Parathyroid adenoma (tissue), 2 donors: ENCODE data around the gene CEP104.

Source experiments
- H2AFZ ChIP-seq: fragments of 300-600 bp; sonication (generic); one replicate; pipeline ENCODE4 v1.7.0; 2017; ENCODE audit warnings: antibody characterized with exemption, mild to moderate bottlenecking
- H3K27ac ChIP-seq: fragments of 300-600 bp; sonication (generic); one replicate; pipeline ENCODE4 v1.7.0; 2017
- H3K27me3 ChIP-seq: fragments of 300-600 bp; sonication (generic); one replicate; pipeline ENCODE4 v1.7.0; 2017; ENCODE audit warnings: low read length; ENCODE audit not compliant: control insufficient read depth, insufficient read depth
- H3K36me3 ChIP-seq: fragments of 300-600 bp; sonication (generic); one replicate; pipeline ENCODE4 v1.7.0; 2017; ENCODE audit warnings: low read length; ENCODE audit not compliant: control insufficient read depth, insufficient read depth
- H3K4me1 ChIP-seq: fragments of 300-600 bp; sonication (generic); one replicate; pipeline ENCODE4 v1.7.0; 2017; ENCODE audit warnings: control low read depth
- H3K4me2 ChIP-seq: fragments of 300-600 bp; sonication (generic); one replicate; pipeline ENCODE4 v1.7.0; 2017; ENCODE audit warnings: low read length
- H3K4me3 ChIP-seq: fragments of 300-600 bp; sonication (generic); one replicate; pipeline ENCODE4 v1.7.0; 2017; ENCODE audit warnings: low read depth, low read length
- H3K79me2 ChIP-seq: fragments of 300-600 bp; sonication (generic); one replicate; pipeline ENCODE4 v1.7.0; 2017; ENCODE audit warnings: control low read depth
- H3K9ac ChIP-seq: fragments of 300-600 bp; sonication (generic); one replicate; pipeline ENCODE4 v1.7.0; 2017; ENCODE audit warnings: mild to moderate bottlenecking
- H3K9me3 ChIP-seq: fragments of 300-600 bp; sonication (generic); one replicate; pipeline ENCODE4 v1.7.0; 2017; ENCODE audit warnings: low read length; ENCODE audit not compliant: control insufficient read depth
- CTCF ChIP-seq: fragments of 300-600 bp; sonication (generic); IDR thresholded peaks from one replicate; pipeline ENCODE4 v1.7.0; 2017; ENCODE audit warnings: antibody characterized with exemption, mild to moderate bottlenecking
- donor health status: primary hyperparathyroidism.

CEP104 gene

GRCh38 chr1:3898994-3899753 is 42.2 kb upstream of the CEP104 start:
- H3K79me2 ChIP-seq = peaks cover 12% of the 10 kb centered on the region
- no peak for TF ChIP-seq CTCF
- no peaks in the 10 kb centered on the region for H3K36me3 ChIP-seq
- H3K4me1 ChIP-seq = no peaks in the 10 kb centered on the region
- peak overlapping the region; percentile 67 for H3K9ac ChIP-seq
- peak overlapping the region; percentile 97 for H2AFZ ChIP-seq
- peak overlapping the region; percentile 96 for H3K4me2 ChIP-seq
- H3K4me3 ChIP-seq = peak overlapping the region; percentile 92
- no peaks in the 10 kb centered on the region for H3K9me3 ChIP-seq
- H3K27me3 ChIP-seq = no peaks in the 10 kb centered on the region
- peak overlapping the region; percentile 89 for H3K27ac ChIP-seq

- peaks cover 12% of the 10 kb centered on the region for H3K79me2 ChIP-seq
- no peak overlapping the region for H3K4me2 ChIP-seq
- H2AFZ ChIP-seq = no peak overlapping the region
- H3K27me3 ChIP-seq = no peaks in the 10 kb centered on the region
- H3K36me3 ChIP-seq = no peaks in the 10 kb centered on the region
- H3K27ac ChIP-seq = no peak overlapping the region
- no peaks in the 10 kb centered on the region for H3K9me3 ChIP-seq
- H3K4me1 ChIP-seq = no peaks in the 10 kb centered on the region
- no peak overlapping the region for H3K9ac ChIP-seq
- H3K4me3 ChIP-seq = no peak overlapping the region
- TF ChIP-seq CTCF = no peak
Observed at GRCh38 chr1:3898475-3898735, 41.4 kb upstream of the CEP104 start.

- H3K27ac ChIP-seq = no peak overlapping the region
- H3K36me3 ChIP-seq = no peaks in the 10 kb centered on the region
- no peaks in the 10 kb centered on the region for H3K9me3 ChIP-seq
Observed at GRCh38 chr1:3896396-3897000, 39.5 kb upstream of the CEP104 start.

GRCh38 chr1:3895951-3896325 is 38.9 kb upstream of the CEP104 start:
- Histone ChIP-seq H3K4me1 (no peaks in the 10 kb centered on the region), H3K4me2 (no peak overlapping the region), H3K4me3 (no peak overlapping the region), H3K79me2 (peaks cover 12% of the 10 kb centered on the region), H3K9ac (no peak overlapping the region), H2AFZ (no peak overlapping the region), H3K36me3 (no peaks in the 10 kb centered on the region), H3K27ac (no peak overlapping the region), H3K27me3 (no peaks in the 10 kb centered on the region), H3K9me3 (no peaks in the 10 kb centered on the region)
- TF ChIP-seq CTCF = no peak

More at GRCh38 chr1:3896396-3897000, 39.5 kb upstream of the CEP104 start:
- no peak for TF ChIP-seq CTCF
- H3K27me3 ChIP-seq = no peaks in the 10 kb centered on the region
- H3K4me1 ChIP-seq = no peaks in the 10 kb centered on the region
- no peak overlapping the region for H3K4me3 ChIP-seq
- H3K9ac ChIP-seq = no peak overlapping the region
- H2AFZ ChIP-seq = no peak overlapping the region
- H3K79me2 ChIP-seq = peaks cover 12% of the 10 kb centered on the region
- no peak overlapping the region for H3K4me2 ChIP-seq
